Hematopoietic multipotent progenitor cell (in vitro differentiated cells): Measurements from ENCODE around the gene OSBPL1A. TPM values are rescaled to one million over a fixed set of nuclear protein-coding genes. Genes with fewer than 3 reads are reported as not detected.
"Not testable (repeated sequence)": the region's sequence is repeated elsewhere in the genome, so short reads cannot be mapped to it uniquely, and the experiment has no call there.

Source experiments
- DNase-seq, 3 donors: peaks; one replicate each; pipeline ENCODE4 v3.0.0-alpha.2; 2011 to 2015; ENCODE audit warnings: low read depth in 2 of 3, low spot score in 2 of 3
- total RNA-seq: library from RNA; depleted of rRNA; stranded (reverse); fragments of >200 nt; gene quantifications from one replicate; pipeline ENCODE4 v1.2.3, GENCODE V29; 2012

The OSBPL1A gene
- total RNA-seq, 1 donor, result 14.8 TPM

GRCh38 chr18:24398540-24398939 is 916 bp upstream of the OSBPL1A start:
- DNase-seq, result no peak

GRCh38 chr18:24397131-24397693 is 412 bp downstream of the OSBPL1A start:
- DNase-seq, result peak; percentile 10 to 72 (median 62)

- DNase-seq, result no peak
These were observed 1.5 kb downstream of the OSBPL1A start for GRCh38 chr18:24396082-24396633.

- no peak for DNase-seq
These were observed 2.4 kb downstream of the OSBPL1A start for GRCh38 chr18:24395049-24395795.

- DNase-seq, result no peak
These were observed 8.7 kb downstream of the OSBPL1A start for GRCh38 chr18:24388957-24389356.

GRCh38 chr18:24386681-24387080 is 10.9 kb downstream of the OSBPL1A start:
- no peak for DNase-seq

GRCh38 chr18:24381126-24381525 is 16.5 kb downstream of the OSBPL1A start:
- no peak for DNase-seq

- no peak for DNase-seq
These were observed 17.4 kb downstream of the OSBPL1A start for GRCh38 chr18:24380163-24380747.

- no peak for DNase-seq
These were observed 19.0 kb downstream of the OSBPL1A start for GRCh38 chr18:24378598-24378997.

GRCh38 chr18:24376531-24376930 is 21.1 kb downstream of the OSBPL1A start:
- not testable (repeated sequence) for DNase-seq

GRCh38 chr18:24373328-24373727 is 24.3 kb downstream of the OSBPL1A start:
- no peak for DNase-seq

GRCh38 chr18:24372279-24372872 is 25.2 kb downstream of the OSBPL1A start:
- DNase-seq, result no peak

- DNase-seq, result no peak
These were observed 27.5 kb downstream of the OSBPL1A start for GRCh38 chr18:24370120-24370519.

GRCh38 chr18:24369426-24369825 is 28.2 kb downstream of the OSBPL1A start:
- DNase-seq, result peak in 2 of 3 donors; percentile 25 to 65

GRCh38 chr18:24368749-24369148 is 28.9 kb downstream of the OSBPL1A start:
- DNase-seq, result peak in 1 of 3 donors; percentile 10

GRCh38 chr18:24366328-24366727 is 31.3 kb downstream of the OSBPL1A start:
- DNase-seq, result no peak

- no peak for DNase-seq
These were observed 33.4 kb downstream of the OSBPL1A start for GRCh38 chr18:24364177-24364576.

- no peak for DNase-seq
These were observed 34.9 kb downstream of the OSBPL1A start for GRCh38 chr18:24362757-24363156.

- peak; percentile 5 to 80 (median 48) for DNase-seq
These were observed 37.7 kb downstream of the OSBPL1A start for GRCh38 chr18:24359787-24360530.

GRCh38 chr18:24354278-24354677 is 43.3 kb downstream of the OSBPL1A start:
- no peak for DNase-seq

GRCh38 chr18:24346254-24346653 is 51.4 kb downstream of the OSBPL1A start:
- no peak for DNase-seq
